ENCODE data around the gene ZNF12.
"Not testable (repeated sequence)": the region's sequence is repeated elsewhere in the genome, so short reads cannot be mapped to it uniquely, and the experiment has no call there.

Gene ZNF12

GRCh38 chr7:6675807-6676405, 30.8 kb downstream of the ZNF12 start:
- no peak for TF ChIP-seq CTCF (conservative IDR thresholded peaks at IDR 0.05; ENCODE audit: low read depth, low read length)
- no peak overlapping the region for H3K9ac ChIP-seq
- no peak overlapping the region for H2AFZ ChIP-seq (ENCODE audit: low read depth)
- no peak overlapping the region for H3K27ac ChIP-seq
- H3K79me2 ChIP-seq (ENCODE audit: insufficient read depth, low read depth): no peaks in the 10 kb centered on the region
- no peak overlapping the region for H3K4me2 ChIP-seq
- H4K20me1 ChIP-seq (ENCODE audit: insufficient read depth): no peaks in the 10 kb centered on the region
- no peak overlapping the region for H3K4me3 ChIP-seq (IDR thresholded peaks at IDR 0.05; ENCODE audit: insufficient read depth, low read depth, low read length)
- H3K36me3 ChIP-seq (ENCODE audit: insufficient read depth): no peaks in the 10 kb centered on the region
- H3K4me1 ChIP-seq (ENCODE audit: low read depth, poor library complexity, severe bottlenecking): no peaks in the 10 kb centered on the region
- H3K27me3 ChIP-seq (ENCODE audit: insufficient read depth, low read depth): no peaks in the 10 kb centered on the region

GRCh38 chr7:6670851-6671250, 35.9 kb downstream of the ZNF12 start:
- H4K20me1 ChIP-seq (ENCODE audit: insufficient read depth); H2AFZ ChIP-seq (ENCODE audit: low read depth); H3K4me2 ChIP-seq; H3K79me2 ChIP-seq (ENCODE audit: insufficient read depth, low read depth); H3K27ac ChIP-seq; H3K4me1 ChIP-seq (ENCODE audit: low read depth, poor library complexity, severe bottlenecking); H3K27me3 ChIP-seq (ENCODE audit: insufficient read depth, low read depth); H3K36me3 ChIP-seq (ENCODE audit: insufficient read depth); H3K4me3 ChIP-seq (IDR thresholded peaks at IDR 0.05; ENCODE audit: insufficient read depth, low read depth, low read length); H3K9ac ChIP-seq: not testable (repeated sequence)

GRCh38 chr7:6658618-6659345, 48.0 kb downstream of the ZNF12 start:
- Histone ChIP-seq H3K4me1 (ENCODE audit: low read depth, poor library complexity, severe bottlenecking) (no peaks in the 10 kb centered on the region), H3K36me3 (ENCODE audit: insufficient read depth) (no peaks in the 10 kb centered on the region), H3K9ac (no peak overlapping the region), H3K27me3 (ENCODE audit: insufficient read depth, low read depth) (no peaks in the 10 kb centered on the region), H3K4me2 (no peak overlapping the region), H3K4me3 (IDR thresholded peaks at IDR 0.05; ENCODE audit: insufficient read depth, low read depth, low read length) (no peak overlapping the region), H3K27ac (no peak overlapping the region), H3K79me2 (ENCODE audit: insufficient read depth, low read depth) (no peaks in the 10 kb centered on the region), H2AFZ (ENCODE audit: low read depth) (no peak overlapping the region), H4K20me1 (ENCODE audit: insufficient read depth) (no peaks in the 10 kb centered on the region)
- TF ChIP-seq CTCF (conservative IDR thresholded peaks at IDR 0.05; ENCODE audit: low read depth, low read length): no peak

GRCh38 chr7:6656413-6656812, 50.3 kb downstream of the ZNF12 start:
- no peaks in the 10 kb centered on the region for H3K79me2 ChIP-seq (ENCODE audit: insufficient read depth, low read depth)
- no peak overlapping the region for H3K9ac ChIP-seq
- no peak overlapping the region for H3K27ac ChIP-seq
- TF ChIP-seq CTCF (conservative IDR thresholded peaks at IDR 0.05; ENCODE audit: low read depth, low read length): no peak
- H2AFZ ChIP-seq (ENCODE audit: low read depth): no peak overlapping the region
- no peaks in the 10 kb centered on the region for H3K4me1 ChIP-seq (ENCODE audit: low read depth, poor library complexity, severe bottlenecking)
- H3K27me3 ChIP-seq (ENCODE audit: insufficient read depth, low read depth): no peaks in the 10 kb centered on the region
- no peak overlapping the region for H3K4me3 ChIP-seq (IDR thresholded peaks at IDR 0.05; ENCODE audit: insufficient read depth, low read depth, low read length)
- no peak overlapping the region for H3K4me2 ChIP-seq
- no peaks in the 10 kb centered on the region for H4K20me1 ChIP-seq (ENCODE audit: insufficient read depth)
- no peaks in the 10 kb centered on the region; the same call in 1 of the 2 replicates for H3K36me3 ChIP-seq (ENCODE audit: insufficient read depth)
